DND-41 (cell line): ENCODE data around the gene KCNN3.

Source experiments
- ATAC-seq: fragments of 200-7000 bp; cut with Tn5 transposase; 3 replicates; pipeline ENCODE4 v1.9.1; 2021; ENCODE audit warnings: low read depth; ENCODE audit not compliant: insufficient read depth
- DNase-seq: peaks from one replicate; pipeline ENCODE4 v3.0.0-alpha.2; 2020
- H2AFZ ChIP-seq: 2 replicates; pipeline ENCODE4 v1.6.0; 2012; ENCODE audit warnings: low read depth, low read length
- H3K27ac ChIP-seq: 2 replicates; pipeline ENCODE4 v1.5.1; 2012; ENCODE audit warnings: low read length, inconsistent platforms
- H3K27me3 ChIP-seq: fragments of 200-600 bp; sonication (generic); 2 replicates; pipeline ENCODE4 v1.6.0; 2012; ENCODE audit warnings: low read length, mild to moderate bottlenecking, inconsistent platforms; ENCODE audit not compliant: insufficient read depth, poor library complexity
- H3K36me3 ChIP-seq: 2 replicates; pipeline ENCODE4 v1.5.1; 2012; ENCODE audit warnings: low read length, inconsistent platforms; ENCODE audit not compliant: insufficient read depth
- H3K4me1 ChIP-seq: 2 replicates; pipeline ENCODE4 v1.5.1; 2012; ENCODE audit warnings: mild to moderate bottlenecking, low read length; ENCODE audit not compliant: insufficient read depth
- H3K4me2 ChIP-seq: 2 replicates; pipeline ENCODE4 v1.6.0; 2012; ENCODE audit warnings: mild to moderate bottlenecking, moderate library complexity, low read length, inconsistent platforms; ENCODE audit not compliant: insufficient read depth
- H3K4me3 ChIP-seq, 2 experiments: fragments of 200-600 bp in 1 of 2; shearing (Covaris generic) in 1 of 2; 2 replicates each; pipeline ENCODE4 v1.5.1; 2012 to 2016; ENCODE audit warnings: inconsistent platforms in 2 of 2, low read length in 2 of 2, mild to moderate bottlenecking in 2 of 2, low read depth in 1 of 2, moderate library complexity in 1 of 2
- H3K79me2 ChIP-seq: 2 replicates; pipeline ENCODE4 v1.6.0; 2012; ENCODE audit warnings: low read length, inconsistent platforms; ENCODE audit not compliant: insufficient read depth
- H3K9ac ChIP-seq: 2 replicates; pipeline ENCODE4 v1.6.0; 2012; ENCODE audit warnings: low read depth, mild to moderate bottlenecking, inconsistent platforms, low read length, moderate library complexity
- H3K9me3 ChIP-seq: 2 replicates; pipeline ENCODE4 v1.5.1; 2012; ENCODE audit warnings: low read length, moderate library complexity, mild to moderate bottlenecking, inconsistent platforms; ENCODE audit not compliant: insufficient read depth, severe bottlenecking
- H4K20me1 ChIP-seq: 2 replicates; pipeline ENCODE4 v1.6.0; 2012; ENCODE audit warnings: low read length; ENCODE audit not compliant: insufficient read depth
- CTCF ChIP-seq: IDR thresholded peaks from 2 replicates; pipeline ENCODE4 v1.5.1; 2012; ENCODE audit warnings: borderline replicate concordance, low read length, moderate library complexity, mild to moderate bottlenecking; ENCODE audit not compliant: poor library complexity, severe bottlenecking; ENCODE audit errors: extremely low read depth
- EZH2 ChIP-seq: IDR thresholded peaks from 3 replicates; pipeline ENCODE4 v1.6.1; 2012; ENCODE audit warnings: borderline replicate concordance, low read depth, mild to moderate bottlenecking, moderate library complexity, low read length, inconsistent platforms; ENCODE audit not compliant: severe bottlenecking

KCNN3 gene

GRCh38 chr1:154838461-154838860, 31.6 kb downstream of the KCNN3 start:
- no peak overlapping the region for H3K9ac ChIP-seq
- TF ChIP-seq CTCF (no peak), EZH2 (no peak)
- H3K27ac ChIP-seq, result no peak overlapping the region
- 0 out of 2 replicates have a peak, but pooled peaks cover 2% of the 10 kb centered on the region for H4K20me1 ChIP-seq
- H3K4me3 ChIP-seq, result no peak overlapping the region
- no peaks in the 10 kb centered on the region for H3K9me3 ChIP-seq
- no peak overlapping the region for H2AFZ ChIP-seq
- H3K36me3 ChIP-seq, result no peaks in the 10 kb centered on the region
- no peaks in the 10 kb centered on the region for H3K27me3 ChIP-seq
- ATAC-seq (no peak), DNase-seq (no peak)
- no peak overlapping the region for H3K4me2 ChIP-seq
- H3K4me1 ChIP-seq, result no peaks in the 10 kb centered on the region
- H3K79me2 ChIP-seq, result no peaks in the 10 kb centered on the region

- H3K4me2 ChIP-seq, result no peak overlapping the region
- H3K9ac ChIP-seq, result no peak overlapping the region
- H3K79me2 ChIP-seq, result no peaks in the 10 kb centered on the region
- DNase-seq (peak; percentile 23), ATAC-seq (no peak)
- no peak overlapping the region for H2AFZ ChIP-seq
- no peak for TF ChIP-seq CTCF
- no peak for TF ChIP-seq EZH2
- no peaks in the 10 kb centered on the region for H3K27me3 ChIP-seq
- H3K4me3 ChIP-seq, result no peak overlapping the region
- no peaks in the 10 kb centered on the region for H3K4me1 ChIP-seq
- 0 out of 2 replicates have a peak, but pooled peaks cover 2% of the 10 kb centered on the region for H4K20me1 ChIP-seq
- no peak overlapping the region for H3K27ac ChIP-seq
- no peaks in the 10 kb centered on the region for H3K36me3 ChIP-seq
- H3K9me3 ChIP-seq, result no peaks in the 10 kb centered on the region
Observed at GRCh38 chr1:154837672-154838171, 32.4 kb downstream of the KCNN3 start.

- Histone ChIP-seq H3K4me1 (no peaks in the 10 kb centered on the region), H3K27me3 (no peaks in the 10 kb centered on the region), H4K20me1 (0 out of 2 replicates have a peak, but pooled peaks cover 2% of the 10 kb centered on the region), H3K9me3 (no peaks in the 10 kb centered on the region), H2AFZ (no peak overlapping the region), H3K9ac (no peak overlapping the region), H3K4me3 (no peak overlapping the region), H3K27ac (no peak overlapping the region), H3K79me2 (no peaks in the 10 kb centered on the region), H3K36me3 (no peaks in the 10 kb centered on the region), H3K4me2 (no peak overlapping the region)
- TF ChIP-seq CTCF (no peak), EZH2 (no peak)
- DNase-seq (no peak), ATAC-seq (no peak)
Observed at GRCh38 chr1:154837034-154837671, 32.9 kb downstream of the KCNN3 start.
